Spleen (tissue), 11 donors: ENCODE data around the gene PTPRO. TPM values are rescaled to one million over a fixed set of nuclear protein-coding genes. Genes with fewer than 3 reads are reported as not detected.

Experiments
- DNase-seq: peaks from one replicate; pipeline ENCODE4 v3.0.0-alpha.2; 2020
- H3K27ac ChIP-seq, 8 donors: fragments of 200-600 bp; sonication (generic) in 7 of 8; 1 replicate in 4 of 8; 2 replicates in 4 of 8; pipeline versions ENCODE4 v1.5.0 to v1.8.0; 2016 to 2021; ENCODE audit warnings: inconsistent platforms in 4 of 8, mild to moderate bottlenecking in 4 of 8, moderate library complexity in 1 of 8
- H3K27me3 ChIP-seq, 7 donors: fragments of 200-600 bp; sonication (generic) in 6 of 7; replicated peaks in 1 of 7; 1 replicate in 4 of 7; 2 replicates in 3 of 7; pipeline versions ENCODE4 v1.5.0 to v1.8.0; 2016 to 2021; ENCODE audit warnings: inconsistent platforms in 3 of 7, mild to moderate bottlenecking in 1 of 7
- H3K36me3 ChIP-seq, 6 donors: fragments of 200-600 bp; sonication (generic) in 5 of 6; 1 replicate in 4 of 6; 2 replicates in 2 of 6; pipeline versions ENCODE4 v1.5.0 to v1.8.0; 2016 to 2021; ENCODE audit warnings: inconsistent platforms in 2 of 6
- H3K4me1 ChIP-seq, 6 donors: fragments of 200-600 bp; sonication (generic) in 5 of 6; 1 replicate in 3 of 6; 2 replicates in 3 of 6; pipeline versions ENCODE4 v1.5.0 to v1.8.0; 2016 to 2021; ENCODE audit warnings: inconsistent platforms in 3 of 6
- H3K4me3 ChIP-seq, 8 donors: fragments of 200-600 bp; sonication (generic) in 7 of 8; 1 replicate in 4 of 8; 2 replicates in 4 of 8; pipeline versions ENCODE4 v1.5.0 to v1.8.0; 2016 to 2021; ENCODE audit warnings: inconsistent platforms in 4 of 8, mild to moderate bottlenecking in 4 of 8, moderate library complexity in 2 of 8
- H3K9me3 ChIP-seq, 8 donors: fragments of 200-600 bp; sonication (generic) in 7 of 8; 1 replicate in 4 of 8; 2 replicates in 4 of 8; pipeline versions ENCODE4 v1.5.0 to v1.8.0; 2016 to 2021; ENCODE audit warnings: inconsistent platforms in 4 of 8
- POLR2A ChIP-seq, 3 donors: fragments of 450-650 bp; IDR thresholded peaks; one replicate each; pipeline ENCODE4 v1.5.1; 2017; ENCODE audit warnings: antibody characterized with exemption in 3 of 3, mild to moderate bottlenecking in 1 of 3
- POLR2AphosphoS5 ChIP-seq, 3 donors: sonication (generic); formaldehyde crosslinking; IDR thresholded peaks; one replicate each; pipeline ENCODE4 v1.5.1; 2017; ENCODE audit warnings: antibody characterized with exemption in 3 of 3
- WGBS, 5 donors: extraction: QIAGEN DNeasy Blood & Tissue Kit in 3 of 5; methylation state at CpG; one replicate each; pipeline versions ENCODE4 v1.1.5 to v1.1.7; 2013 to 2018; 5-methylcytosine and 5-hydroxymethylcytosine counted together
- intact Hi-C: fragments of 100-400 bp; cut with DNase I; formaldehyde crosslinking; loops from one replicate; pipeline ENCODE4 v1.15.0; 2023; ENCODE audit warnings: low total_unique reads
- polyA plus RNA-seq, 3 donors: library from polyadenylated mRNA; stranded (reverse); fragments of 200-250 nt; gene quantifications; one replicate each; pipeline ENCODE4 v1.2.1, GENCODE V29; 2013
- total RNA-seq, 7 donors: library from RNA; depleted of rRNA in 3 of 7; stranded (reverse); fragments of >200 nt in 3 of 7; fragmentation: NEBNext Ultra II Directional in 4 of 7; extraction: Animal tissue kit (Norgen Biotek cat#: 25700) in 4 of 7; gene quantifications; one replicate each; pipeline versions ENCODE4 v1.1.0 to v1.2.1, GENCODE V29; 2016 to 2021
- TF ChIP-seq, protein P1 (sequence below), 11 experiments: fragments of 200-600 bp in 7 of 11; fragments of 450-650 bp in 4 of 11; sonication (generic) in 4 of 11; IDR thresholded peaks in 8 of 11; conservative IDR thresholded peaks in 3 of 11; 1 replicate in 7 of 11; 2 replicates in 4 of 11; pipeline versions ENCODE4 v1.4.0 to v1.8.0; 2016 to 2021; ENCODE audit warnings: antibody characterized with exemption in 11 of 11, inconsistent platforms in 4 of 11, mild to moderate bottlenecking in 1 of 11
- donor health status: healthy with polysubstance abuse.
- donor health status: DM: no; HTN: no; CAD: no; lungs with moderate emphysema.
- donor health status: DM: no; HTN: no; CAD: no.
- donor health status: Bipolar disorder and iron deficiency.
- donor health status: healthy.
- donor health status: DM: no; HTN: no; CAD: no.
- donor health status: DM: yes; HTN: yes; CAD: no.

Gene PTPRO
- total and polyA plus RNA-seq, 10 donors, result 2.3 to 12.2 (median 5.6) TPM

DNA sequence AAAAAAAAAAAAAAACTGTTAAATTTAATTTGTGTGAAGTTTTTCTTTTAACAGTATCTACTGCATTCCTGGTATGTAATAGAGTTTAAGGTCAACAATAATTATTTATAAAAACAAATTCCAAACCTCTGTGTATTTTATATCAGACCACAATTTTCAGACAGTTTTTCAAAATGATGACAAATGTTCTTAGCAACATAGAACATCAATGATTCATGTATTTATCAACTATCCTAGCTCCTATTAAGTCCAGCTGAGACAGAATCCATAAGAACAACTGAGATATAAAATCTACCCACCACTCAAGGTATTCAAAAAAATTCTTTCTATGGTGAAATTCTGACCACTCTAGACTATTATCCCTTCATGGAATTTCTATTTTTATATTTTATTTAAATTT lies 322.4 kb downstream of the PTPRO start:
- H3K9me3 ChIP-seq, result no peaks in the 10 kb centered on the region
- H3K27me3 ChIP-seq, result no peaks in the 10 kb centered on the region
- H3K27ac ChIP-seq, result no peak overlapping the region
- DNase-seq, result no peak
- H3K4me3 ChIP-seq, result no peak overlapping the region
- TF ChIP-seq POLR2A (IDR thresholded peaks at IDR 0.05) (no peak), POLR2AphosphoS5 (IDR thresholded peaks at IDR 0.05) (no peak)
- TF ChIP-seq, protein P1, sequence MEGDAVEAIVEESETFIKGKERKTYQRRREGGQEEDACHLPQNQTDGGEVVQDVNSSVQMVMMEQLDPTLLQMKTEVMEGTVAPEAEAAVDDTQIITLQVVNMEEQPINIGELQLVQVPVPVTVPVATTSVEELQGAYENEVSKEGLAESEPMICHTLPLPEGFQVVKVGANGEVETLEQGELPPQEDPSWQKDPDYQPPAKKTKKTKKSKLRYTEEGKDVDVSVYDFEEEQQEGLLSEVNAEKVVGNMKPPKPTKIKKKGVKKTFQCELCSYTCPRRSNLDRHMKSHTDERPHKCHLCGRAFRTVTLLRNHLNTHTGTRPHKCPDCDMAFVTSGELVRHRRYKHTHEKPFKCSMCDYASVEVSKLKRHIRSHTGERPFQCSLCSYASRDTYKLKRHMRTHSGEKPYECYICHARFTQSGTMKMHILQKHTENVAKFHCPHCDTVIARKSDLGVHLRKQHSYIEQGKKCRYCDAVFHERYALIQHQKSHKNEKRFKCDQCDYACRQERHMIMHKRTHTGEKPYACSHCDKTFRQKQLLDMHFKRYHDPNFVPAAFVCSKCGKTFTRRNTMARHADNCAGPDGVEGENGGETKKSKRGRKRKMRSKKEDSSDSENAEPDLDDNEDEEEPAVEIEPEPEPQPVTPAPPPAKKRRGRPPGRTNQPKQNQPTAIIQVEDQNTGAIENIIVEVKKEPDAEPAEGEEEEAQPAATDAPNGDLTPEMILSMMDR (IDR thresholded peaks at IDR 0.05 in 8 of 11, conservative IDR thresholded peaks at IDR 0.05 in 3 of 11), result no peak
- intact Hi-C loops, result no loop called here
- H3K36me3 ChIP-seq, result peaks cover 0 to 14% (median 0%) of the 10 kb centered on the region in 6 donors
- no peaks in the 10 kb centered on the region for H3K4me1 ChIP-seq

DNA sequence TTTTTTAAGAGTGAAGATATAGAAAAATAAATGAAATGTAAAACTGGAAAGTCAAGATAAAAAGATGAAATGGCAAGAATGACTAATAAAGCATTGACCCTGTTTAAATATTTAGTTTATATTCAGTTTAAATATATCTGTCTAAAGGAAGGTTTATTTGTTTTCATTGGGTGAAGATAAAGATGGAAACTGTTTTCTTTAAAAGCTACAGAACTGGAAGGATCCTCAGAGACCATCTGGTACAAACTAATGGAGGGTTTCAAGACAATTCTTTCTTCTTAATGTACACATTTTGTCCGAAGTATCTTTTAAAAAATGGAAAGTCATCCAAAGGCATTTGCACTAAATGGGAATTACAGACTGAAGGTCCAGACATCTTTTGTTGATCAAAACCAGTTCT lies 324.3 kb downstream of the PTPRO start:
- Histone ChIP-seq H3K4me1 (no peaks in the 10 kb centered on the region), H3K9me3 (no peaks in the 10 kb centered on the region), H3K4me3 (no peak overlapping the region), H3K27ac (no peak overlapping the region), H3K27me3 (no peaks in the 10 kb centered on the region), H3K36me3 (peaks cover 0 to 3% (median 0%) of the 10 kb centered on the region in 6 donors)
- TF ChIP-seq POLR2A (IDR thresholded peaks at IDR 0.05) (no peak), POLR2AphosphoS5 (IDR thresholded peaks at IDR 0.05) (no peak)
- TF ChIP-seq, protein P1 (IDR thresholded peaks at IDR 0.05 in 8 of 11, conservative IDR thresholded peaks at IDR 0.05 in 3 of 11), result no peak
- intact Hi-C loops, result no loop called here
- 0% methylated on average over 1 of the region's 1 CpG for WGBS, 5 donors
- DNase-seq, result no peak

Other genes with a start within 250 kb of the PTPRO start
- 10 to 100 TPM; 16.4 to 74.7 (median 54.4) TPM for gene RERG, start 101.1 kb upstream of the PTPRO start, total RNA-seq
- gene RERG, start 101.1 kb upstream of the PTPRO start, polyA plus RNA-seq, result 10 to 100 TPM; 10.1 to 26.9 (median 14.5) TPM